GM18498 (cell line): ENCODE results near the gene KRT1.

Experiments
- ATAC-seq: cut with Tn5 transposase; IDR thresholded peaks from one replicate; pipeline ENCODE4 v1.9.1; 2021; ENCODE audit warnings: mild to moderate bottlenecking, moderate library complexity; ENCODE audit not compliant: unreplicated experiment

The KRT1 gene

GRCh38 chr12:52641468-52641867 lies 38.7 kb downstream of the KRT1 start:
- ATAC-seq = no peak

DNA sequence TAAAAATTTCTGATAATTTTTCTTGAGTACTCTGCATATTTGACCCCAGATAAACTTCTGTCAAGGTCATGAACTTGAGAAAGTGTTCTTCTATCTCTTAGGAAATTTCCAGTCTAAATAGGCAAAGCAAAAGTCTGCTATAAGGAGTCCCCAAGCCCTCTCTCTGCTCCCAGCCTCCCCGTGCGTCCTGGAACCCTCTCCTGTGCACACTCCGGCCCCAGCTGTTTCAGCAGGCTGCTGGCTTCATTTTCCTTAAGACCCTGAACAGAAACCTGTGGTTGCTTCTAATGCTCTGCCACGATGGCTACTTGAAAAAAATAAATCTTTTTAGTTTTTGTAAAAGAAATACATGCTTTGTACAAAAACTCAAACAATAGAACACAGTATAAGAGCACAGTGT lies 42.9 kb downstream of the KRT1 start:
- ATAC-seq = no peak

GRCh38 chr12:52636592-52637258 lies 43.5 kb downstream of the KRT1 start:
- no peak for ATAC-seq

- no peak for ATAC-seq
Observed at GRCh38 chr12:52636189-52636588, 44.0 kb downstream of the KRT1 start.

- ATAC-seq = no peak
Observed at GRCh38 chr12:52634266-52635056, 45.7 kb downstream of the KRT1 start.

DNA sequence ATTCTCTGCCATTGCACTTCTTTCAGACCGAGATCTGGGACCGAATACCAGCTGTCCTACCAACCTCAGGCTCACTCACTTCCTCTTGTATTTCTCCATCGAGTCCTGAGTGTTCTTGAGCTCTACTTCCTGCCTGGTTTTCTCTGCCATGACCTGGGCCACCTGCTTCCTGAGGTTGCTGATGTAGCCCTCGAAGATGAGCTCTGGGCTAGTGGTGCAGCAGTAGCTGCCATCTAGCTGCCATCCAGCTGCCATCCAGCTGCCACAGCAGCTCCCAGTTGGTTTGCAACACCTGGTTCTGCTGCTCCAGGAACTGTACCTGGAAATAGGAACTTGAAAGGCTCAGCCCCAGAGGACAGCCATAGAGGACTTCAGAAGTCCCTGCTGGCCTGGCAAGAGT lies 46.8 kb downstream of the KRT1 start:
- ATAC-seq = no peak

DNA sequence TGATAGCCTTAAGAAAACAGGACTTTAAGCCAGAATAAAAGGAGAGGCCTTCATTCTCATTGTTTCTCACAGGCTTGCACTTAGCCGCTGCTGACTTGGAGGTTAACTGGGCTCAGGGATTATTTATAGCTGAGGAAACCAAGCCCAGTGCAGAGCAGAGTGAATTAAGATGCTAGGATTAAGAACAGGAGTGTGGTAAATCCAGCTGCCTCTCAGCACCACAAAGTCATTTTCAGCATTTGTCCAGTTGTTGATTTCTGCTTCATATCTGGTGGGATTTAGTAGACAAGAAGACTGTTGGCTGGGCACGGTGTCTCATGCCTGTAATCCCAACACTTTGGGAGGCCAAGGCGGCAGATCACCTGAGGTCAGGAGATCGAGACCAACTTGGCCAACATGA lies 47.6 kb downstream of the KRT1 start:
- no peak for ATAC-seq

DNA sequence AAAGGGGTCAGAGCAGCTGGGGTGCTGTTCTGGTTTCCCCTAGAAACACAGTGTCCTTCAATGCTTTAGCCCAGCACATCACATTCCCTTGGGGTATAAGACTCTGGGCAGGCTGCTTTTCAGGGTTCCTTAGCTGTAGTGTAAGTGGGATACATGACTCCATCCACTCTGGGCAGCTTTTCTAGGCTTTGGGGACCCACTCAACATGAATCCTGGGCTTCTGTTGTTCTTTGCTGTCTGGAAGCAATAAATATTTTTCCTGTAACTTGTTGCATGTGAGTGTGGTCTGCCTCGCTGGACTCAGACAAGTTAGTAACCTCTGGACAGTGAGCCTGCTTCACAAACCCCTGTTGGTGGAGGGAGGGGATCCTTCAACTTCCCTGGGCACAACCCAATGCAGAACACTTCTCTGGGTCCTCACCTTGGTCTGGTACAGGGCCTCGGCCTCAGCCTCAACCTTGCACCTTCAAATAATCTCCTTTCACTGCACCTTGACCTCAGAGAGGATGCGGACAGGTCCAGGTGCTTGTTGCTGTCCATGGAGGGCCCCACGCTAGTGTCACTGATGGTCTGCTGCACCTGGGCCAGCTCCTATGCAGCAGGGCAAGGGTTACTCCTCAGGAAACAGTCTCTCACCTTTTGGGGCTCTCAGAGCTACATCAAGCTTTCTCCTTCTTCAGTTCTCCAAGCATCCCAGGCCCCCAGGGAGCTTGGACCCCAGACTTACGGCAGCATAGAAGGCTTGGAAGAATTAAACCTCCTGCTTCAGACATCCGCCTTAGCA lies 48.3 kb downstream of the KRT1 start:
- ATAC-seq = no peak

- ATAC-seq = no peak
Observed at GRCh38 chr12:52631264-52631663, 48.9 kb downstream of the KRT1 start.

DNA sequence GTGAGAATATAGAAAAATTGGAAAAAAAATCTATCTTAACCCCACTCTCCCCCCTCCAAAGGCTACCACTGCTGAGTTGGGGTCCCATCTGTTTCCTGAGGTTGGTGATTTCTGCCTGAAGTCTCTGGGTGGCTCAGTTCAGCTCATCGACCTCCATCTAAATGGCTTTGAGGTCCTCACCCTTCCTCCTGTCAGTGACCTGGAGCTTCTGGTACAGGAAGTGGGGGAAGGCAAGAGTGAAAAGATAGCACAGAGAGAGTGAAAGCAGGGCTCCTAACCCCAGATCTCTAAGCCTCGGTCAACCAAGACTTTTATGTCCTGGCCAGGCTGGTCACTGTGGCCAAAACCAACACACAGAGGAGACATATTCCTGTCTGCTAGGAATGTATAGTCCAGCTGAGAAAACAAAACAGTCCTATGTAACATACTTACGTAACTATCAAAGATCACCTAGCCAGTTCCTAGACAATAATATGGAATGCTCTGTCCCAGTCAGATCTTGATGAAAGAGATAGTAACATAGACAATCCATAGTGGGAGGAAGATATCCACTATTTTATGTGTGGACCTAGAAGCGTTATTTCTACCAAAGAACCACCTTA lies 49.5 kb downstream of the KRT1 start:
- ATAC-seq = no peak

DNA sequence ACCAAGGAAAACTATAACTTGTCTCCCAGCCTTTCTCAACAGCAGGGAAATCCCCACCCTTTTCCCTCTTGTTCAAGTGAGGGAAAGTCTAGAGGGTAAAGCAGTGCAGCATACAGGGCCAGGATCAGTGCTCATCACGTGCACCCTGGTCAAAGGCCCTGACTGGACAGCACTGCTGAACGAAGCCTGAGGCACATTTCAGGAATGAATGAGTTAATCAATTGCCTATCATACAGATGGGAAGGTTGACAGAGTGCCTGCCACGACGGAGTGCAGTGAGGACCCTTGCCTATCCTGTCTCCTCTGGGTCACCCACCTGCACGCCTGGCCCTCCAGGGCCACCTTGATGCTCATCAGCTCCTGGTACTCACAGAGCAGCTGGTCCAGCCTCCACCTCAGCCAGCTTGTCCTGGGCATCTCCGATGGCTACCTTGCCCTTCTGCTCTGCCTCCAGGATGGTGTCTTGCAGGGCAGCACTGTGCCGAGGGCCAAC lies 50.2 kb downstream of the KRT1 start:
- ATAC-seq = no peak

- ATAC-seq = no peak
Observed at GRCh38 chr12:52629281-52630007, 50.8 kb downstream of the KRT1 start.

DNA sequence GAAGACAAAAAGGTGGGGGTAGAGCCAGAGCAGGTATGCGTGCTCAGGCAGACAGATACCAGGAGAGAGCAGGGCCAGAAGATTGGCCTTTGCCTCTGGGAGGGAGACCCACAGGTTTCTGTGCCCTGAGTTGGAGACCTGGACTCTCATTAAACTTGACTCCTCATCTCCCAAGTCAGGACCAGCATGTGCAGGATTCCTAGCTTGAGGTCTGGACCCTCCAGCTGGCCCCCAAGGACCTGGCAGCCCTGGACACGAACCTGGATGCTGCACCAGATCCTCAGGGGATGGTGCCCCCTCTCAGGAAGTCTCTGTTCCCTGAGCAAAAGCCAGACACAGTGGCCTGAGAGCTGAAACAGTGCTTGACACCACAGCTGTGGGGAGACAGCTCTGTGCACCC lies 51.4 kb downstream of the KRT1 start:
- ATAC-seq = no peak

GRCh38 chr12:52628111-52628507 lies 52.1 kb downstream of the KRT1 start:
- ATAC-seq = no peak

GRCh38 chr12:52627395-52628110 lies 52.7 kb downstream of the KRT1 start:
- no peak for ATAC-seq
